Naive thymus-derived CD4-positive, alpha-beta T cell (primary cell): ENCODE data around the gene SLC4A3. TPM values are rescaled to one million over a fixed set of nuclear protein-coding genes. Genes with fewer than 3 reads are reported as not detected.

Source experiments
- ATAC-seq: fragments of 150-1000 bp; cut with Tn5 transposase; 2 replicates; pipeline ENCODE4 v1.10.0; 2021; ENCODE audit warnings: mild to moderate bottlenecking, moderate library complexity
- CTCF ChIA-PET: fragments of 350-600 bp; sonication (Branson Sonifier 250); formaldehyde crosslinking; loops from one replicate; lab custom pipeline; 2021; ENCODE audit warnings: antibody characterized with exemption; lab: Charles Lee
- POLR2A ChIA-PET: fragments of 350-600 bp; sonication (Branson Sonifier 250); formaldehyde crosslinking; loops from one replicate; lab custom pipeline; 2021; ENCODE audit warnings: antibody characterized with exemption, inconsistent platforms; lab: Charles Lee
- DNase-seq, 9 donors: peaks; one replicate each; pipeline versions ENCODE4 v3.0.0 to v3.0.0-alpha.2; 2020 to 2022; ENCODE audit warnings: mixed read lengths in 1 of 9
- H3K27ac ChIP-seq: one replicate; pipeline ENCODE4 v1.7.0; 2013; ENCODE audit warnings: mild to moderate bottlenecking, low read depth, low read length, moderate library complexity
- H3K27me3 ChIP-seq, 2 donors: one replicate each; pipeline ENCODE4 v1.7.0; 2013; ENCODE audit warnings: low read length in 2 of 2, mild to moderate bottlenecking in 2 of 2, moderate library complexity in 2 of 2; ENCODE audit not compliant: control insufficient read depth in 2 of 2, insufficient read depth in 2 of 2
- H3K36me3 ChIP-seq, 3 experiments: 1 replicate in 2 of 3; 2 replicates in 1 of 3; pipeline ENCODE4 v1.7.0; 2013; ENCODE audit warnings: low read length in 3 of 3, mild to moderate bottlenecking in 3 of 3, moderate library complexity in 1 of 3; ENCODE audit not compliant: insufficient read depth in 3 of 3, control insufficient read depth in 2 of 3
- H3K4me1 ChIP-seq, 2 donors: one replicate each; pipeline ENCODE4 v1.7.0; 2013; ENCODE audit warnings: low read length in 2 of 2, mild to moderate bottlenecking in 2 of 2, moderate library complexity in 1 of 2; ENCODE audit not compliant: control insufficient read depth in 2 of 2, insufficient read depth in 2 of 2
- H3K4me3 ChIP-seq: 2 replicates; pipeline ENCODE4 v1.7.0; 2013; ENCODE audit warnings: mild to moderate bottlenecking, low read length
- H3K9me3 ChIP-seq, 3 experiments: 1 replicate in 2 of 3; 2 replicates in 1 of 3; pipeline ENCODE4 v1.7.0; 2013; ENCODE audit warnings: low read length in 3 of 3; ENCODE audit not compliant: control insufficient read depth in 2 of 3
- H3K27ac Mint-ChIP-seq, 9 donors: one replicate each; pipeline ENCODE4 v1.8.0; 2020 to 2022; ENCODE audit warnings: mixed read lengths in 9 of 9, mild to moderate bottlenecking in 8 of 9, moderate library complexity in 5 of 9, inconsistent platforms in 2 of 9
- H3K27me3 Mint-ChIP-seq, 5 donors: one replicate each; pipeline ENCODE4 v1.8.0; 2021 to 2022; ENCODE audit warnings: mixed read lengths in 5 of 5, mild to moderate bottlenecking in 1 of 5
- H3K36me3 Mint-ChIP-seq, 5 donors: one replicate each; pipeline ENCODE4 v1.8.0; 2020 to 2022; ENCODE audit warnings: mixed read lengths in 5 of 5, mild to moderate bottlenecking in 3 of 5, inconsistent platforms in 1 of 5
- H3K4me1 Mint-ChIP-seq, 7 donors: one replicate each; pipeline ENCODE4 v1.8.0; 2020 to 2022; ENCODE audit warnings: mixed read lengths in 7 of 7, mild to moderate bottlenecking in 3 of 7, inconsistent platforms in 1 of 7
- H3K4me3 Mint-ChIP-seq, 10 donors: one replicate each; pipeline ENCODE4 v1.8.0; 2020 to 2022; ENCODE audit warnings: mild to moderate bottlenecking in 10 of 10, mixed read lengths in 10 of 10, moderate library complexity in 6 of 10, inconsistent platforms in 2 of 10
- H3K9me3 Mint-ChIP-seq, 11 donors: one replicate each; pipeline ENCODE4 v1.8.0; 2020 to 2022; ENCODE audit warnings: mixed read lengths in 11 of 11, mild to moderate bottlenecking in 4 of 11, inconsistent platforms in 1 of 11, moderate library complexity in 1 of 11
- intact Hi-C, 2 donors: fragments of 100-400 bp; cut with micrococcal nuclease; formaldehyde crosslinking; loops; one replicate each; pipeline ENCODE4 v1.15.1; 2023
- polyA plus RNA-seq, 2 donors: library from polyadenylated mRNA; unstranded; fragments of 300-500 nt; fragmentation: Illumina TruSeq; gene quantifications; one replicate each; pipeline ENCODE4 v1.2.3, GENCODE V29; 2021
- total RNA-seq, 6 experiments: library from RNA in 5 of 6; stranded (reverse) in 5 of 6; gene quantifications; 1 replicate in 5 of 6; 2 replicates in 1 of 6; pipeline ENCODE4 v1.2.3 and lab custom pipeline; 2021 to 2026

SLC4A3 gene
- total and polyA plus RNA-seq, 7 experiments from 2014 or later = 0.19 to 3.4 (median 0.34) TPM; not detected in 4

DNA sequence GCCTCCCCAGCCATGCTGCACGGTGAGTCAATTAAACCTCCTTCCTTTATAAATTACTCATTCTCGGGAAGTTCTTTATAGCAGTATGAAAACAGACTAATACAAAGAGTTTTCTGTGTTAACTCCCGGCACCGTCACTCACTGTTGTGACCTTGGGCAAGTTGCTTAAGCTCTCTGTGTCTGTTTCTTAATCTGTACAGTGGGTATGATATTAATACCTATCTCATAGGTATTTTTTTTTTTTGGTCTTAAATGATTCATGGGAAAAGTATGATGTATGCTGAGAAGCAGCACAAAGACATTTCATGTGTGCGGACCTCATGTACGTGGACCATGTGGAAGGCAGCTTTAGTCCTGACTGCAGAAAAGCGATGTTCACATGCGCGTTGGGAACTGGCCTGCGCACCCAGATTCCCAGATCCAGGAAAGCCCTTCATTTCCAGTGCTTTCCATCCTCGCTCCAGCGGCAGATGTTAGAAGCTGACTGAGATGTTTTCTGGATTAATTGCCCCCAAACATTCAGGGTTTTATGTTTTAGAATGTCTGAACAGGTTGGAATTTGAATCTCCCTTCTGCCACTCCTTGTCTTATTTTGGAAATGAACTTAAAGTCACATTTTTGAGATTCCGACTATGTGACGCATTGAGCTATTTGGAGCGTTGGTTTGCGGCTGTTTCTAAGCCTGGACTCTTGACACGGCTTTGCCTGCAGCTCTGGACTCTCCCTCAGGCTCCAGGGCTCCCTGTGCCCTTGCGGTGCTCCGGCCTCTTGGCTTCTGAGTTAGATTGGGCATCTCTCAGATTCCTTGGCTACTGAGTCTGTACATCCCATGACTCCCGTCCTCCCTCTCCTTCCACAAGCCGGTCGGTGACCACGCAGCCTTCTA, 61.4 kb downstream of the SLC4A3 start:
- ATAC-seq (no peak), DNase-seq (no peak)
- H3K27me3 ChIP-seq = no peaks in the 10 kb centered on the region
- intact Hi-C loops = loop anchor here in 1 of 2 donors (1.0 kb wide), 1 partner anchor 148 kb away; no protein-coding TSS in a partner anchor
- H3K27ac ChIP-seq = no peak overlapping the region
- no peak overlapping the region for H3K4me3 Mint-ChIP-seq
- no peak overlapping the region for H3K27ac Mint-ChIP-seq
- no peaks in the 10 kb centered on the region for H3K9me3 ChIP-seq
- no peak overlapping the region for H3K4me3 ChIP-seq
- peaks cover 13 to 48% (median 20%) of the 10 kb centered on the region in 5 donors for H3K27me3 Mint-ChIP-seq
- H3K9me3 Mint-ChIP-seq = peaks cover 0 to 3% (median under 1%) of the 10 kb centered on the region in 11 donors
- no peaks in the 10 kb centered on the region for H3K36me3 ChIP-seq
- peaks cover 0 to 3% (median under 1%) of the 10 kb centered on the region in 5 donors for H3K36me3 Mint-ChIP-seq
- peaks cover 9 to 24% (median 15%) of the 10 kb centered on the region in 7 donors for H3K4me1 Mint-ChIP-seq
- no peaks in the 10 kb centered on the region for H3K4me1 ChIP-seq
- ChIA-PET CTCF (interaction anchor here (0.7 to 1.7 kb wide), 3 partner anchors 11 to 148 kb away, joined by 3 to 5 read pairs (median 4); no protein-coding TSS in a partner anchor), POLR2A (no interaction called here)

DNA sequence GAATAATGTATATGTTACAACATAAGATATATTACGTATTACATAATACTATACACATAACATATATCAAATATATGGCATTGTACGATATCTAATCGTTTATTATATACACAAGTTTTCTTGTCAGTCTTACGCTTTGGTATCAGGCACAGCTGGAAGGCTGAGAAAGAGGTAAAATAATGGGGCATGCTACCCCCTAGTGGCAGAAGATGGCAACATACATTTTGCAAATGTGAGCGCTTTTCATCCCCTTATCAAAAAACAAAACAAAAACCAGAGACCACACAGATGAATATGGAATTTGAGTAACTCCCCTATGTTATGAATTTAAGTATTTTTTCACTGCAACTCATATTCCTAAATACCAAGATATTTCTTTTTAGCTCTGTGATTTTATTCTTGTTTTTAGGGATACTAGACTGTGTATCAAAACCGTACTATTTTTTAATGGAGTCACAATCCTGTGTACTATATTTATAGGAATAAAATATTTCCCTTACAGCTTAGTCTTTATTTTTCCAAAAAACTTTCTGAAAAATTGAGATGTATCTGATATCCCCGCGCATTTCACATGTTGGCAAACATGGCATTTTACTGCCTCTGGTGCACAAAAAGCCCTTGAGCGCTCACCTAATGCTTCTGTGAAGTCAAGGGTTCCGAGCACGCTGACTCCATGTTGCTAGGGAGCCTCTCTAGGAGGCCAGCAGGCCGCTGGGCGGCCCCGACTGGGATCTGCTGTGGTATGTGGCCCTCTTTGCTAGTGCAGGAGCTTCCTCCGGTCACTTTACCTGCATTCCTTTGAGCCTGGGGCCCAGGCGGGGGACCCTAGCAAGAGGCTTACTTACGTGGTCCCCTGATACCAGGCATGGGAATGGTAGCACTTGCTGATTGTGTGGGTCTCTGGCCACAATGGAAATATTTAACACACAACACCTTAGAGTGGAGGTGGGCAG, 62.5 kb downstream of the SLC4A3 start:
- Histone ChIP-seq H3K36me3 (no peaks in the 10 kb centered on the region), H3K27me3 (no peaks in the 10 kb centered on the region), H3K4me1 (no peaks in the 10 kb centered on the region), H3K4me3 (no peak overlapping the region), H3K27ac (no peak overlapping the region), H3K9me3 (no peaks in the 10 kb centered on the region)
- DNase-seq (peak in 8 of 9 donors; percentile 11 to 50 (median 38)), ATAC-seq (peak; percentile 67)
- POLR2A ChIA-PET = no interaction called here
- Mint-ChIP-seq H3K27me3 (peaks cover 17 to 46% (median 25%) of the 10 kb centered on the region in 5 donors), H3K4me1 (peaks cover 5 to 14% (median 11%) of the 10 kb centered on the region in 7 donors), H3K4me3 (no peak overlapping the region), H3K36me3 (peaks cover 0 to 3% (median 0%) of the 10 kb centered on the region in 5 donors), H3K27ac (no peak overlapping the region), H3K9me3 (peaks cover 0 to 2% (median 0%) of the 10 kb centered on the region in 11 donors)
- CTCF ChIA-PET = interaction anchor here (0.6 to 1.7 kb wide), 3 partner anchors 9 to 149 kb away, joined by 4 to 5 read pairs (median 4); no protein-coding TSS in a partner anchor
- intact Hi-C loops = loop anchor here in 1 of 2 donors (1.0 kb wide), 1 partner anchor 149 kb away; no protein-coding TSS in a partner anchor

- ATAC-seq = no peak
- Mint-ChIP-seq H3K27ac (no peak overlapping the region), H3K36me3 (peaks cover 0 to 3% (median 0%) of the 10 kb centered on the region in 5 donors), H3K4me1 (no peaks in the 10 kb centered on the region), H3K9me3 (peaks cover 0 to 10% (median 2%) of the 10 kb centered on the region in 11 donors), H3K4me3 (no peak overlapping the region), H3K27me3 (peaks cover 28 to 53% (median 38%) of the 10 kb centered on the region in 5 donors)
- intact Hi-C loops = no loop called here
- no peak overlapping the region for H3K27ac ChIP-seq
- POLR2A ChIA-PET = no interaction called here
- CTCF ChIA-PET = no interaction called here
- no peaks in the 10 kb centered on the region for H3K27me3 ChIP-seq
- H3K4me3 ChIP-seq = no peak overlapping the region
- no peak for DNase-seq
- H3K36me3 ChIP-seq = no peaks in the 10 kb centered on the region
- no peaks in the 10 kb centered on the region for H3K4me1 ChIP-seq
- no peaks in the 10 kb centered on the region for H3K9me3 ChIP-seq
Observed at GRCh38 chr2:219691571-219691970, 64.1 kb downstream of the SLC4A3 start.

Other genes starting within 250 kb of the SLC4A3 start
- gene DNPEP, start 239.7 kb upstream of the SLC4A3 start, total RNA-seq = 100 to 1,000 TPM in 1 of 5 experiments, 10 to 100 TPM in 4; 72.3 to 115 (median 73.9) TPM
- 10 to 100 TPM; 57.5 to 61.2 TPM for gene DNPEP, start 239.7 kb upstream of the SLC4A3 start, polyA plus RNA-seq
- gene DES, start 209.3 kb upstream of the SLC4A3 start, total RNA-seq = 1 to 10 TPM in 1 of 5 experiments, not detected in 4; 1.5 TPM
- gene DES, start 209.3 kb upstream of the SLC4A3 start, polyA plus RNA-seq = not detected
- 10 to 100 TPM in 4 of 5 experiments, under 1 TPM in 1; 0.41 to 23.2 (median 15.0) TPM for gene SPEG, start 192.8 kb upstream of the SLC4A3 start, total RNA-seq
- gene SPEG, start 192.8 kb upstream of the SLC4A3 start, polyA plus RNA-seq = under 1 TPM; 0.26 to 0.76 TPM
- gene GMPPA, start 128.7 kb upstream of the SLC4A3 start, total RNA-seq = 10 to 100 TPM; 22.4 to 58.3 (median 37.2) TPM
- gene GMPPA, start 128.7 kb upstream of the SLC4A3 start, polyA plus RNA-seq = 10 to 100 TPM; 11.8 to 23.8 TPM
- under 1 TPM in 4 of 5 experiments, not detected in 1; 0.12 to 0.49 (median 0.17) TPM for gene ASIC4, start 113.1 kb upstream of the SLC4A3 start, total RNA-seq
- not detected for gene ASIC4, start 113.1 kb upstream of the SLC4A3 start, polyA plus RNA-seq
- gene CHPF, start 83.8 kb upstream of the SLC4A3 start, total RNA-seq = 10 to 100 TPM in 1 of 5 experiments, 1 to 10 TPM in 4; 4.3 to 15.3 (median 5.7) TPM
- gene CHPF, start 83.8 kb upstream of the SLC4A3 start, polyA plus RNA-seq = 1 to 10 TPM; 4.1 to 7.8 TPM
- under 1 TPM in 4 of 5 experiments, not detected in 1; 0.45 to 0.69 (median 0.50) TPM for gene TMEM198, start 83.6 kb upstream of the SLC4A3 start, total RNA-seq
- not detected for gene TMEM198, start 83.6 kb upstream of the SLC4A3 start, polyA plus RNA-seq
- gene OBSL1, start 56.1 kb upstream of the SLC4A3 start, total RNA-seq = 1 to 10 TPM in 2 of 5 experiments, under 1 TPM in 1, not detected in 2; 0.19 to 7.1 (median 4.0) TPM
- not detected for gene OBSL1, start 56.1 kb upstream of the SLC4A3 start, polyA plus RNA-seq
- under 1 TPM in 1 of 5 experiments, not detected in 4; 0.21 TPM for gene INHA, start 55.3 kb upstream of the SLC4A3 start, total RNA-seq
- gene INHA, start 55.3 kb upstream of the SLC4A3 start, polyA plus RNA-seq = not detected
- 10 to 100 TPM; 33.6 to 46.4 (median 42.6) TPM for gene STK11IP, start 29.8 kb upstream of the SLC4A3 start, total RNA-seq
- gene STK11IP, start 29.8 kb upstream of the SLC4A3 start, polyA plus RNA-seq = 10 to 100 TPM in 1 of 2 donors, 1 to 10 TPM in 1; 6.8 to 13.0 TPM